HepG2 (cell line): ENCODE data around the gene HMCN2. TPM values are rescaled to one million over a fixed set of nuclear protein-coding genes. Genes with fewer than 3 reads are reported as not detected.

ENCODE experiments used
- AKAP8 ChIP-seq: sonication (generic); formaldehyde crosslinking; IDR thresholded peaks from 2 replicates; pipeline ENCODE4 v1.5.1; 2020; ENCODE audit warnings: mild to moderate bottlenecking, missing genetic modification reagents
- CBFB ChIP-seq: sonication (generic); formaldehyde crosslinking; IDR thresholded peaks from 2 replicates; pipeline ENCODE4 v1.4.0; 2020; ENCODE audit warnings: missing genetic modification reagents
- DMAP1 ChIP-seq: IDR thresholded peaks from 2 replicates; pipeline ENCODE4 v1.6.1; 2016
- MLLT10 ChIP-seq: sonication (generic); formaldehyde crosslinking; IDR thresholded peaks from 2 replicates; pipeline ENCODE4 v1.4.0; 2020; ENCODE audit warnings: missing genetic modification reagents
- NAIF1 ChIP-seq: sonication (generic); formaldehyde crosslinking; IDR thresholded peaks from 2 replicates; pipeline ENCODE4 v1.5.0; 2020; ENCODE audit warnings: mild to moderate bottlenecking, missing genetic modification reagents, borderline replicate concordance
- NFYB ChIP-seq: sonication (generic); formaldehyde crosslinking; IDR thresholded peaks from 2 replicates; pipeline ENCODE4 v1.4.0; 2020; ENCODE audit warnings: missing genetic modification reagents
- PCBP2 ChIP-seq: fragments of 200-400 bp; formaldehyde crosslinking; optimal IDR thresholded peaks from 2 replicates; pipeline ENCODE3; 2018; ENCODE audit warnings: low read length, low read depth; ENCODE audit not compliant: poor library complexity, severe bottlenecking
- SAFB2 ChIP-seq: sonication (generic); formaldehyde crosslinking; IDR thresholded peaks from 2 replicates; pipeline ENCODE4 v1.5.1; 2020; ENCODE audit warnings: missing genetic modification reagents, low read depth, mild to moderate bottlenecking, borderline replicate concordance
- SALL1 ChIP-seq: sonication (generic); formaldehyde crosslinking; IDR thresholded peaks from 2 replicates; pipeline ENCODE4 v1.8.0; 2022; ENCODE audit warnings: mild to moderate bottlenecking, missing genetic modification reagents
- SP5 ChIP-seq: IDR thresholded peaks from 2 replicates; pipeline ENCODE4 v1.6.1; 2016; ENCODE audit warnings: low read depth, borderline replicate concordance
- THAP7 ChIP-seq: sonication (generic); formaldehyde crosslinking; IDR thresholded peaks from 2 replicates; pipeline ENCODE4 v1.8.1; 2023; ENCODE audit warnings: mild to moderate bottlenecking, missing genetic modification reagents
- TRIM24 ChIP-seq: sonication (generic); formaldehyde crosslinking; IDR thresholded peaks from 2 replicates; pipeline ENCODE4 v1.8.0; 2022; ENCODE audit warnings: mild to moderate bottlenecking, missing genetic modification reagents
- ZKSCAN1 ChIP-seq: fragments of 150-350 bp; IDR thresholded peaks from 2 replicates; pipeline ENCODE4 v1.6.1; 2014; ENCODE audit warnings: low read length
- ZNF44 ChIP-seq: sonication (generic); formaldehyde crosslinking; IDR thresholded peaks from 2 replicates; pipeline ENCODE4 v1.5.1; 2020; ENCODE audit warnings: mild to moderate bottlenecking, missing genetic modification reagents
- ZNF503 ChIP-seq: sonication (generic); formaldehyde crosslinking; IDR thresholded peaks from 2 replicates; pipeline ENCODE4 v1.4.0; 2020; ENCODE audit warnings: missing genetic modification reagents
- ZNF639 ChIP-seq: conservative IDR thresholded peaks from 2 replicates; pipeline ENCODE4 v1.6.1; 2018; ENCODE audit warnings: missing genetic modification reagents
- ZNF746 ChIP-seq: sonication (generic); formaldehyde crosslinking; IDR thresholded peaks from 2 replicates; pipeline ENCODE4 v1.8.0; 2022; ENCODE audit warnings: mild to moderate bottlenecking, missing genetic modification reagents
- ZSCAN29 ChIP-seq: sonication (generic); formaldehyde crosslinking; conservative IDR thresholded peaks from 2 replicates; pipeline ENCODE4 v1.4.0; 2020; ENCODE audit warnings: mild to moderate bottlenecking, missing genetic modification reagents
- polyA plus RNA-seq, 8 experiments: library from polyadenylated mRNA; depleted of rRNA in 3 of 8; stranded (reverse) in 7 of 8; unstranded in 1 of 8; fragments of >200 nt; fragmentation: Illumina TruSeq in 4 of 8; extraction: Trizol in 4 of 8; gene quantifications; 2 replicates each; pipeline versions ENCODE4 v1.2.1 to v1.2.3, GENCODE V29; 2011 to 2016; ENCODE audit warnings: low read depth in 4 of 8, missing spikeins in 1 of 8, mixed read lengths in 1 of 8; ENCODE audit not compliant: insufficient read depth in 1 of 8
- total RNA-seq, 5 experiments: library from RNA; depleted of rRNA; stranded (reverse); fragments of >200 nt; fragmentation: Illumina TruSeq; extraction: Trizol; gene quantifications; 2 replicates each; pipeline ENCODE4 v1.2.3, GENCODE V29; 2016; ENCODE audit warnings: low read depth in 1 of 5
- TF ChIP-seq, protein P1 (sequence below): sonication (generic); formaldehyde crosslinking; IDR thresholded peaks from 2 replicates; pipeline ENCODE4 v1.4.0; 2020; ENCODE audit warnings: missing genetic modification reagents
- TF ChIP-seq, protein P2 (sequence below): sonication (generic); formaldehyde crosslinking; IDR thresholded peaks from 2 replicates; pipeline ENCODE4 v1.4.0; 2020; ENCODE audit warnings: missing genetic modification reagents

The HMCN2 gene
- total and polyA plus RNA-seq, 2 of the 13 experiments (the other 11 are each of a cell fraction or from before 2014, with no cell fraction given), result 0.09 TPM; not detected in 1

DNA sequence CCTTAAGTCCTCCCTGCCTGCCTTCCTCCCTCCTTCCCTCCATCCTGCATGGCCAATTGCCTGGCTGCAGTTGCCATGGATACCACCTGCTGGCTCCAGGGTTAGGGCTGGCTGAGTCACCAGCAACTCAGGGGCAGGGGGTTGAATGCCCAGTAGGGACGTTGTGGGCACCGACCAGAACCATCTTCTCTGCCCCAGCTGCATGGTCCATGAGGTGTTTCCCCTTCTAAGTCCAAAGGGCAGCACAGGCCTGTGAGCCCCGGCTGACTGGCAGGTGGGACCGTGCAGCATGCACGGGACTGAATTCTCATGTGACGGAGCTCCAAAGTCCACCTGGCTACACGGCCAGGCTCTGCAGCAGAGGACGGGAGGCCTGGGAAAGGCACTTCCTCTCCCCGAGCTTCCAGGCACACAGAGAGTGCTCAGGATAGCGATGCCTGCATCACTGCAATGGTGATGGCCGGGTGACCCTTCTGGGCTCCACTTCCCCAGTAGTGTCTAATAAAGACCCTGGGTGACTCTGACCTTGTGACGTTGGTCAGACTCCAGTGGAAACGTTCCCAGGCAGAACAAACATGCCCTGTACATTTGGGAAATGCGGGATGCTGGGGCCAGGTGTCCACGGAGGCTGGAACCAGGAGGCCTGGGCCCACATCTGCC lies 184.9 kb downstream of the HMCN2 start (continued):
- TF ChIP-seq ZSCAN29 (CRISPR knock-in tag) (peak; percentile 95), AKAP8 (CRISPR knock-in tag) (0 out of 2 replicates have a peak, but pooled peaks have one; percentile 48), MLLT10 (CRISPR knock-in tag) (no peak), ZNF44 (CRISPR knock-in tag) (peak; percentile 69; the same call in 1 of the 2 replicates), ZNF639 (CRISPR knock-in tag) (0 out of 2 replicates have a peak, but pooled peaks have one; percentile 68), TRIM24 (CRISPR knock-in tag) (peak; percentile 80; the same call in 1 of the 2 replicates), SALL1 (CRISPR knock-in tag) (peak; percentile 98), SP5 (CRISPR knock-in tag) (peak; percentile 68), ZNF746 (peak; percentile 82; the same call in 1 of the 2 replicates), PCBP2 (no peak), ZNF503 (CRISPR knock-in tag) (peak; percentile 85), NFYB (0 out of 2 replicates have a peak, but pooled peaks have one; percentile 34), SAFB2 (CRISPR knock-in tag) (no peak), THAP7 (peak; percentile 88; the same call in 1 of the 2 replicates), ZKSCAN1 (no peak), DMAP1 (CRISPR knock-in tag) (peak; percentile 93), CBFB (peak; percentile 54; the same call in 1 of the 2 replicates), NAIF1 (peak; percentile 51; the same call in 1 of the 2 replicates)
- TF ChIP-seq, protein P1, sequence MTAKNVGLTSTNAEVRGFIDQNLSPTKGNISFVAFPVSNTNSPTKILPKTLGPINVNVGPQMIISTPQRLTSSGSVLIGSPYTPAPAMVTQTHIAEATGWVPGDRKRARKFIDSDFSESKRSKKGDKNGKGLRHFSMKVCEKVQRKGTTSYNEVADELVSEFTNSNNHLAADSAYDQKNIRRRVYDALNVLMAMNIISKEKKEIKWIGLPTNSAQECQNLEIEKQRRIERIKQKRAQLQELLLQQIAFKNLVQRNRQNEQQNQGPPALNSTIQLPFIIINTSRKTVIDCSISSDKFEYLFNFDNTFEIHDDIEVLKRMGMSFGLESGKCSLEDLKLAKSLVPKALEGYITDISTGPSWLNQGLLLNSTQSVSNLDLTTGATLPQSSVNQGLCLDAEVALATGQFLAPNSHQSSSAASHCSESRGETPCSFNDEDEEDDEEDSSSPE (CRISPR knock-in tag), result peak; percentile 90
- TF ChIP-seq, protein P2, sequence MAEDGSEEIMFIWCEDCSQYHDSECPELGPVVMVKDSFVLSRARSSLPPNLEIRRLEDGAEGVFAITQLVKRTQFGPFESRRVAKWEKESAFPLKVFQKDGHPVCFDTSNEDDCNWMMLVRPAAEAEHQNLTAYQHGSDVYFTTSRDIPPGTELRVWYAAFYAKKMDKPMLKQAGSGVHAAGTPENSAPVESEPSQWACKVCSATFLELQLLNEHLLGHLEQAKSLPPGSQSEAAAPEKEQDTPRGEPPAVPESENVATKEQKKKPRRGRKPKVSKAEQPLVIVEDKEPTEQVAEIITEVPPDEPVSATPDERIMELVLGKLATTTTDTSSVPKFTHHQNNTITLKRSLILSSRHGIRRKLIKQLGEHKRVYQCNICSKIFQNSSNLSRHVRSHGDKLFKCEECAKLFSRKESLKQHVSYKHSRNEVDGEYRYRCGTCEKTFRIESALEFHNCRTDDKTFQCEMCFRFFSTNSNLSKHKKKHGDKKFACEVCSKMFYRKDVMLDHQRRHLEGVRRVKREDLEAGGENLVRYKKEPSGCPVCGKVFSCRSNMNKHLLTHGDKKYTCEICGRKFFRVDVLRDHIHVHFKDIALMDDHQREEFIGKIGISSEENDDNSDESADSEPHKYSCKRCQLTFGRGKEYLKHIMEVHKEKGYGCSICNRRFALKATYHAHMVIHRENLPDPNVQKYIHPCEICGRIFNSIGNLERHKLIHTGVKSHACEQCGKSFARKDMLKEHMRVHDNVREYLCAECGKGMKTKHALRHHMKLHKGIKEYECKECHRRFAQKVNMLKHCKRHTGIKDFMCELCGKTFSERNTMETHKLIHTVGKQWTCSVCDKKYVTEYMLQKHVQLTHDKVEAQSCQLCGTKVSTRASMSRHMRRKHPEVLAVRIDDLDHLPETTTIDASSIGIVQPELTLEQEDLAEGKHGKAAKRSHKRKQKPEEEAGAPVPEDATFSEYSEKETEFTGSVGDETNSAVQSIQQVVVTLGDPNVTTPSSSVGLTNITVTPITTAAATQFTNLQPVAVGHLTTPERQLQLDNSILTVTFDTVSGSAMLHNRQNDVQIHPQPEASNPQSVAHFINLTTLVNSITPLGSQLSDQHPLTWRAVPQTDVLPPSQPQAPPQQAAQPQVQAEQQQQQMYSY (CRISPR knock-in tag), result peak; percentile 62; the same call in 1 of the 2 replicates
